RWPE2 (cell line): ENCODE results near the gene OVCH1.

ENCODE experiments used
- ATAC-seq: fragments of 200-7000 bp; cut with Tn5 transposase; 3 replicates; pipeline ENCODE4 v1.9.1; 2021; ENCODE audit warnings: low read depth
- DNase-seq: peaks from one replicate; pipeline ENCODE4 v3.0.0-alpha.2; 2020; ENCODE audit warnings: low spot score
- H3K27ac ChIP-seq: fragments of 450-650 bp; 2 replicates; pipeline ENCODE4 v1.5.1; 2017; ENCODE audit warnings: mild to moderate bottlenecking; ENCODE audit not compliant: poor library complexity, severe bottlenecking
- H3K27me3 ChIP-seq: fragments of 250-450 bp; sonication (Bioruptor Pico); 2 replicates; pipeline ENCODE4 v1.5.1; 2021; ENCODE audit warnings: mild to moderate bottlenecking, moderate library complexity; ENCODE audit not compliant: insufficient read depth, poor library complexity, severe bottlenecking
- H3K36me3 ChIP-seq: fragments of 250-450 bp; sonication (Bioruptor Pico); 2 replicates; pipeline ENCODE4 v1.5.1; 2020; ENCODE audit warnings: low read depth, mild to moderate bottlenecking, moderate library complexity
- H3K4me1 ChIP-seq: fragments of 250-450 bp; sonication (Bioruptor Pico); 2 replicates; pipeline ENCODE4 v1.5.1; 2021; ENCODE audit warnings: mild to moderate bottlenecking, moderate library complexity; ENCODE audit not compliant: insufficient read depth, poor library complexity, severe bottlenecking
- H3K4me3 ChIP-seq: fragments of 250-450 bp; sonication (Bioruptor Pico); 2 replicates; pipeline ENCODE4 v1.5.1; 2021; ENCODE audit warnings: mild to moderate bottlenecking, moderate library complexity; ENCODE audit not compliant: severe bottlenecking
- H3K9me3 ChIP-seq: fragments of 250-450 bp; sonication (Bioruptor Pico); 2 replicates; pipeline ENCODE4 v1.5.1; 2021; ENCODE audit warnings: mild to moderate bottlenecking, moderate library complexity; ENCODE audit not compliant: severe bottlenecking
- CTCF ChIP-seq: fragments of 450-650 bp; IDR thresholded peaks from one replicate; pipeline ENCODE4 v1.5.1; 2017; ENCODE audit warnings: mild to moderate bottlenecking, moderate library complexity; ENCODE audit not compliant: poor library complexity, severe bottlenecking

The OVCH1 gene

GRCh38 chr12:29380536-29381523 is 116.7 kb downstream of the OVCH1 start, which contains the start of gene ERGIC2:
ERGIC2 (minus strand) TSS chr12:29381172; CDS start chr12:29371633, 9,539 bp downstream.
- H3K27me3 ChIP-seq: no peaks in the 10 kb centered on the region
- peak; percentile 63 for DNase-seq
- H3K9me3 ChIP-seq: no peaks in the 10 kb centered on the region
- TF ChIP-seq CTCF: no peak
- H3K27ac ChIP-seq: peak within 1 kb of the TSS; percentile 66
- peak within 1 kb of the TSS; percentile 71 for H3K4me3 ChIP-seq
- peaks cover 12% of the 10 kb centered on the region for H3K36me3 ChIP-seq
- peak; percentile 87 for ATAC-seq
- no peaks in the 10 kb centered on the region for H3K4me1 ChIP-seq
